HG03457 (cell line): Measurements from ENCODE around the gene CFAP46.

Experiments used
- ATAC-seq: cut with Tn5 transposase; IDR thresholded peaks from one replicate; pipeline ENCODE4 v1.9.1; 2021; ENCODE audit warnings: moderate number of reproducible peaks; ENCODE audit not compliant: unreplicated experiment

Gene CFAP46

GRCh38 chr10:132866601-132867381 is 75.6 kb downstream of the CFAP46 start:
- no peak for ATAC-seq

GRCh38 chr10:132865851-132866600 is 76.3 kb downstream of the CFAP46 start:
- no peak for ATAC-seq

- no peak for ATAC-seq
Measured at GRCh38 chr10:132865171-132865631, 77.2 kb downstream of the CFAP46 start.

- ATAC-seq, result no peak
Measured at GRCh38 chr10:132862485-132863420, 79.6 kb downstream of the CFAP46 start.

- no peak for ATAC-seq
Measured at GRCh38 chr10:132861884-132862461, 80.4 kb downstream of the CFAP46 start.

GRCh38 chr10:132861116-132861691 is 81.2 kb downstream of the CFAP46 start:
- ATAC-seq, result no peak

GRCh38 chr10:132860532-132860931 is 81.8 kb downstream of the CFAP46 start:
- no peak for ATAC-seq

GRCh38 chr10:132859084-132859855 is 83.1 kb downstream of the CFAP46 start:
- no peak for ATAC-seq

- no peak for ATAC-seq
Measured at GRCh38 chr10:132858121-132859081, 84.0 kb downstream of the CFAP46 start.

GRCh38 chr10:132856869-132857524 is 85.4 kb downstream of the CFAP46 start:
- ATAC-seq, result no peak

- ATAC-seq, result no peak
Measured at GRCh38 chr10:132855889-132856288, 86.5 kb downstream of the CFAP46 start.

- ATAC-seq, result no peak
Measured at GRCh38 chr10:132851451-132851850, 90.9 kb downstream of the CFAP46 start.

- no peak for ATAC-seq
Measured at GRCh38 chr10:132850896-132851295, 91.5 kb downstream of the CFAP46 start.

- ATAC-seq, result no peak
Measured at GRCh38 chr10:132850246-132850645, 92.1 kb downstream of the CFAP46 start.

GRCh38 chr10:132849546-132850031 is 92.8 kb downstream of the CFAP46 start:
- no peak for ATAC-seq

GRCh38 chr10:132848951-132849545 is 93.3 kb downstream of the CFAP46 start:
- ATAC-seq, result no peak

- ATAC-seq, result no peak
Measured at GRCh38 chr10:132848291-132848701, 94.1 kb downstream of the CFAP46 start.
